ENCODE measurements around the gene TRPC4AP.

DNA sequence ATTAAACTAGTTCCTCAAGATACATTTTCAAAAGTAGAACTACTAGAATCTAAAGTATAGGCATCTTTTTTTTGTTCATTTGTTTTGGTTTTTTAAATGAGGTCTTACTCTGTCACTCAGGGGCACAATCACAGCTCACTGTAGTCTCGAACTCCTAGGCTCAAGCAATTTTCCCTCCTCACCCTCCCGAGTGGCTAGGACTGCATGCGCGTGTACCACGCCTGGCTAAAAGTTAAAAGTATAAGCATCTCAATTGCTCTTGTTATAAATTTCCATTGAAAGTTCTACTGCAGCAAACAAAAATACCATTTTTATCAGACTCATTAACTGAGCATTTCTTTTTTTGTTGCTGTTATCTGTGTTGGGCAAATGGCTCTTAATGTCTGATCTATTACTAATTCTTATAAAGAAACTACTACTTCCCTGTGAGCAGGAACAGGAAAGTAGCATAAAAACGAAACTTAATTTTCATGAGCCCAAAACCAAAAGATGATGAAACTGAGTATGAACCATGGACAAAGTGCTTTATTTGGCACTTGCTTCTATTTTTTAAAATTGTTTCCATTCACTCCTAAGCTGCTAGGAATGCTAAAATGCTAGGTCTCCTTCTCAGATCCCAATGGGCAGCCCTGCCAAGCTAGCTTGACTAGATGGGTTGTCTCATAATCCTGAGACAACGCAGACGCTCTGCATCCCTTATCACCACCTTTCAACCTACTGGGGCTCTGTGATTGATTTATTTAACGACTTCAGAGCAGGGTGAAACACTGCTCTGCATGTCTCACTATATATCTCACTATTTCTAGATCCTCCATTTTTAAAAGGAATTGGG is 36.9 kb downstream of the TRPC4AP start:
- TF ChIP-seq, protein P1, sequence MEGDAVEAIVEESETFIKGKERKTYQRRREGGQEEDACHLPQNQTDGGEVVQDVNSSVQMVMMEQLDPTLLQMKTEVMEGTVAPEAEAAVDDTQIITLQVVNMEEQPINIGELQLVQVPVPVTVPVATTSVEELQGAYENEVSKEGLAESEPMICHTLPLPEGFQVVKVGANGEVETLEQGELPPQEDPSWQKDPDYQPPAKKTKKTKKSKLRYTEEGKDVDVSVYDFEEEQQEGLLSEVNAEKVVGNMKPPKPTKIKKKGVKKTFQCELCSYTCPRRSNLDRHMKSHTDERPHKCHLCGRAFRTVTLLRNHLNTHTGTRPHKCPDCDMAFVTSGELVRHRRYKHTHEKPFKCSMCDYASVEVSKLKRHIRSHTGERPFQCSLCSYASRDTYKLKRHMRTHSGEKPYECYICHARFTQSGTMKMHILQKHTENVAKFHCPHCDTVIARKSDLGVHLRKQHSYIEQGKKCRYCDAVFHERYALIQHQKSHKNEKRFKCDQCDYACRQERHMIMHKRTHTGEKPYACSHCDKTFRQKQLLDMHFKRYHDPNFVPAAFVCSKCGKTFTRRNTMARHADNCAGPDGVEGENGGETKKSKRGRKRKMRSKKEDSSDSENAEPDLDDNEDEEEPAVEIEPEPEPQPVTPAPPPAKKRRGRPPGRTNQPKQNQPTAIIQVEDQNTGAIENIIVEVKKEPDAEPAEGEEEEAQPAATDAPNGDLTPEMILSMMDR (IDR thresholded peaks at IDR 0.05) = no peak
- TF ChIP-seq POLR2A (IDR thresholded peaks at IDR 0.05) = no peak
